ENCODE results near the gene FAM168A. TPM values are rescaled to one million over a fixed set of nuclear protein-coding genes. Genes with fewer than 3 reads are reported as not detected.

Gene FAM168A
- total RNA-seq, 1 experiment from 2014 or later: 62.8 TPM

DNA sequence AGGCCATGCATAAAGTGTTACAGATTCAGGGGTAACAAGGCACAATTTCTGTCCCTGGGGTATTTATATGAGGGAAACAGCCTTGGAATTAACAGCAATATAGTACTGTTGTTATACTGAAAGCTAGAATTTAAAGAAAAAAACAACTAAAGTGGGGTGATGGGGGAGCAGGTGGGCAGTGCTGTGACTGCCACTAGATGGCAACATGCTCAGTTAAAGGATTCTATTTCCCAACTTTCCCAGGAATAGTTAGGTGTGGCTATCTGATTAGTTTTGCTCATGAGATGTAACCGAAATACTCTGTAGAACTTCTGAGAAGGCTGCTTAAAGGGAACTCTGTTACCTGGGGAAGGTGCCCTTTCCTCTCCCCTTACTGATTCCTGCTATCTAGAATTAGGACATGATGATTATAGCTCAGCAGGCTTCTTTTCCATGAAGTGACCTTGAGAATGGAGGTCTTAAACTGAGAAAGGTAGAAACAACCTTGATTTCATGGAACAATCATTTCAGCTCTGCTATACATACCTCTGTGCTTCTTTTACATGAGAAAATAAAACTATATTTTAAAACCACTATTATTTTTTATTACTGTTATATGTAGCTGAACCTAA is 119.1 kb downstream of the FAM168A start:
- ChIA-PET POLR2A (interaction anchor here (0.6 kb wide), 2 partner anchors 134 to 180 kb away, joined by 3 to 5 read pairs; no protein-coding TSS in a partner anchor), CTCF (interaction anchor here (0.5 to 3.0 kb wide), 13 partner anchors 22 to 1439 kb away, joined by 3 to 17 read pairs (median 4); no protein-coding TSS in a partner anchor)
- H3K4me1 ChIP-seq (ENCODE audit: control insufficient read depth, insufficient read depth, low read length): no peaks in the 10 kb centered on the region
- no peaks in the 10 kb centered on the region for H3K27me3 ChIP-seq (ENCODE audit: control insufficient read depth, insufficient read depth, low read length)
- no TSS peak for BruUV-seq (replicated peaks)
- H3K36me3 ChIP-seq (ENCODE audit: control insufficient read depth, insufficient read depth, low read length): no peaks in the 10 kb centered on the region
- H3K9me3 ChIP-seq (ENCODE audit: control insufficient read depth, insufficient read depth, low read depth, low read length): no peaks in the 10 kb centered on the region; the same call in 1 of the 2 replicates
- intact Hi-C loops (cut with micrococcal nuclease; ENCODE audit: unreplicated experiment): loop anchor here (5.0 kb wide), 1 partner anchor 183 kb away; no protein-coding TSS in a partner anchor
- peak; percentile 27 for DNase-seq (ENCODE audit: low read depth, low spot score)
- TF ChIP-seq, protein P1, sequence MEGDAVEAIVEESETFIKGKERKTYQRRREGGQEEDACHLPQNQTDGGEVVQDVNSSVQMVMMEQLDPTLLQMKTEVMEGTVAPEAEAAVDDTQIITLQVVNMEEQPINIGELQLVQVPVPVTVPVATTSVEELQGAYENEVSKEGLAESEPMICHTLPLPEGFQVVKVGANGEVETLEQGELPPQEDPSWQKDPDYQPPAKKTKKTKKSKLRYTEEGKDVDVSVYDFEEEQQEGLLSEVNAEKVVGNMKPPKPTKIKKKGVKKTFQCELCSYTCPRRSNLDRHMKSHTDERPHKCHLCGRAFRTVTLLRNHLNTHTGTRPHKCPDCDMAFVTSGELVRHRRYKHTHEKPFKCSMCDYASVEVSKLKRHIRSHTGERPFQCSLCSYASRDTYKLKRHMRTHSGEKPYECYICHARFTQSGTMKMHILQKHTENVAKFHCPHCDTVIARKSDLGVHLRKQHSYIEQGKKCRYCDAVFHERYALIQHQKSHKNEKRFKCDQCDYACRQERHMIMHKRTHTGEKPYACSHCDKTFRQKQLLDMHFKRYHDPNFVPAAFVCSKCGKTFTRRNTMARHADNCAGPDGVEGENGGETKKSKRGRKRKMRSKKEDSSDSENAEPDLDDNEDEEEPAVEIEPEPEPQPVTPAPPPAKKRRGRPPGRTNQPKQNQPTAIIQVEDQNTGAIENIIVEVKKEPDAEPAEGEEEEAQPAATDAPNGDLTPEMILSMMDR (IDR thresholded peaks at IDR 0.05): peak; percentile 94
- no peak for TF ChIP-seq TCF7L2 (IDR thresholded peaks at IDR 0.05; ENCODE audit: low read depth, low read length)
- in situ Hi-C loops (cut with HindIII; ENCODE audit: low pct_unique_long_range_greater_than_20kb, low sequenced_read_pairs): no loop called here
- H3K4me3 ChIP-seq (ENCODE audit: low read depth in 2 of 2, low read length in 2 of 2): no peak overlapping the region
- peak; percentile 93 for ATAC-seq
- H3K27ac ChIP-seq (ENCODE audit: low read length): no peak overlapping the region

DNA sequence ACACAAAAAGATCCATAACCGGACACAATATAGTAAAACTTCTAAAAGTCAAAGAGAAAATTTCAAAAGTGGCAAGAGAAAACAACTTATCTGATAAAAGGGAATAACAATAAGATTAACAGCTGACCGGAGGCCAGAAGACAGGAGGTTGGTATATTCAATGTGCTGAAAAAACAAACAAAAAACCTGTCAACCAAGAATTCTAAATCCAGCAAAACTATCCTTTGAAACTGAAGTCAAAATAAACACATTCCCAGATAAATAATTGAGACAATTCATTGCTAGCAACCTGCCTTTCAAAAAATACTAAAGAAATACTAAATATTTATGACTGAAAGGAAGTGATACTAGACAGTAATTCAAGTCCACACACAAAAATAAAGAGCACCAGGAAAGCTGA is 120.4 kb downstream of the FAM168A start:
- TF ChIP-seq, protein P1 (IDR thresholded peaks at IDR 0.05): no peak
- TF ChIP-seq SIN3A (IDR thresholded peaks at IDR 0.05; ENCODE audit: borderline replicate concordance, insufficient read depth, low read depth, low read length) (no peak), TCF7L2 (IDR thresholded peaks at IDR 0.05; ENCODE audit: low read depth, low read length) (no peak), POLR2AphosphoS5 (IDR thresholded peaks at IDR 0.05; ENCODE audit: low read depth, low read length) (no peak)
- TF ChIP-seq, protein P2, sequence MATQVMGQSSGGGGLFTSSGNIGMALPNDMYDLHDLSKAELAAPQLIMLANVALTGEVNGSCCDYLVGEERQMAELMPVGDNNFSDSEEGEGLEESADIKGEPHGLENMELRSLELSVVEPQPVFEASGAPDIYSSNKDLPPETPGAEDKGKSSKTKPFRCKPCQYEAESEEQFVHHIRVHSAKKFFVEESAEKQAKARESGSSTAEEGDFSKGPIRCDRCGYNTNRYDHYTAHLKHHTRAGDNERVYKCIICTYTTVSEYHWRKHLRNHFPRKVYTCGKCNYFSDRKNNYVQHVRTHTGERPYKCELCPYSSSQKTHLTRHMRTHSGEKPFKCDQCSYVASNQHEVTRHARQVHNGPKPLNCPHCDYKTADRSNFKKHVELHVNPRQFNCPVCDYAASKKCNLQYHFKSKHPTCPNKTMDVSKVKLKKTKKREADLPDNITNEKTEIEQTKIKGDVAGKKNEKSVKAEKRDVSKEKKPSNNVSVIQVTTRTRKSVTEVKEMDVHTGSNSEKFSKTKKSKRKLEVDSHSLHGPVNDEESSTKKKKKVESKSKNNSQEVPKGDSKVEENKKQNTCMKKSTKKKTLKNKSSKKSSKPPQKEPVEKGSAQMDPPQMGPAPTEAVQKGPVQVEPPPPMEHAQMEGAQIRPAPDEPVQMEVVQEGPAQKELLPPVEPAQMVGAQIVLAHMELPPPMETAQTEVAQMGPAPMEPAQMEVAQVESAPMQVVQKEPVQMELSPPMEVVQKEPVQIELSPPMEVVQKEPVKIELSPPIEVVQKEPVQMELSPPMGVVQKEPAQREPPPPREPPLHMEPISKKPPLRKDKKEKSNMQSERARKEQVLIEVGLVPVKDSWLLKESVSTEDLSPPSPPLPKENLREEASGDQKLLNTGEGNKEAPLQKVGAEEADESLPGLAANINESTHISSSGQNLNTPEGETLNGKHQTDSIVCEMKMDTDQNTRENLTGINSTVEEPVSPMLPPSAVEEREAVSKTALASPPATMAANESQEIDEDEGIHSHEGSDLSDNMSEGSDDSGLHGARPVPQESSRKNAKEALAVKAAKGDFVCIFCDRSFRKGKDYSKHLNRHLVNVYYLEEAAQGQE (IDR thresholded peaks at IDR 0.05; ENCODE audit: insufficient read depth in 1 of 2, low read depth in 2 of 2, low read length in 1 of 2): no peak
- Histone ChIP-seq H3K9me3 (ENCODE audit: control insufficient read depth, insufficient read depth, low read depth, low read length) (no peaks in the 10 kb centered on the region; the same call in 1 of the 2 replicates), H3K4me1 (ENCODE audit: control insufficient read depth, insufficient read depth, low read length) (no peaks in the 10 kb centered on the region), H3K36me3 (ENCODE audit: control insufficient read depth, insufficient read depth, low read length) (no peaks in the 10 kb centered on the region), H3K27ac (ENCODE audit: low read length) (no peak overlapping the region), H3K27me3 (ENCODE audit: control insufficient read depth, insufficient read depth, low read length) (no peaks in the 10 kb centered on the region), H3K4me3 (ENCODE audit: low read depth in 2 of 2, low read length in 2 of 2) (no peak overlapping the region)
- ChIA-PET POLR2A (no interaction called here), CTCF (no interaction called here)
- ATAC-seq (no peak), DNase-seq (ENCODE audit: low read depth, low spot score) (no peak)
- BruUV-seq (replicated peaks): no TSS peak
- intact Hi-C loops (cut with micrococcal nuclease; ENCODE audit: unreplicated experiment): loop anchor here (5.0 kb wide), 1 partner anchor 185 kb away; no protein-coding TSS in a partner anchor
- in situ Hi-C loops (cut with HindIII; ENCODE audit: low pct_unique_long_range_greater_than_20kb, low sequenced_read_pairs): no loop called here
